GM19438 (cell line): ENCODE data around the gene OTOGL.
"Not testable (repeated sequence)": the region's sequence is repeated elsewhere in the genome, so short reads cannot be mapped to it uniquely, and the experiment has no call there.

Experiments used
- ATAC-seq: cut with Tn5 transposase; IDR thresholded peaks from one replicate; pipeline ENCODE4 v1.9.1; 2021; ENCODE audit warnings: low read depth; ENCODE audit not compliant: unreplicated experiment

The OTOGL gene

GRCh38 chr12:80264386-80264785 is 165.0 kb downstream of the OTOGL start:
- no peak for ATAC-seq

- ATAC-seq: no peak
These were observed 165.6 kb downstream of the OTOGL start for GRCh38 chr12:80264891-80265290.

- ATAC-seq: no peak
These were observed 169.8 kb downstream of the OTOGL start for GRCh38 chr12:80268924-80269749.

- ATAC-seq: peak; percentile 78
These were observed 170.6 kb downstream of the OTOGL start for GRCh38 chr12:80269803-80270552.

GRCh38 chr12:80271780-80272179 is 172.4 kb downstream of the OTOGL start:
- no peak for ATAC-seq

GRCh38 chr12:80272387-80272915 is 173.1 kb downstream of the OTOGL start:
- no peak for ATAC-seq

GRCh38 chr12:80273144-80273543 is 173.8 kb downstream of the OTOGL start:
- ATAC-seq: no peak

GRCh38 chr12:80277732-80278131 is 178.4 kb downstream of the OTOGL start:
- no peak for ATAC-seq

- no peak for ATAC-seq
These were observed 182.9 kb downstream of the OTOGL start for GRCh38 chr12:80282226-80282625.

GRCh38 chr12:80282761-80283160 is 183.4 kb downstream of the OTOGL start:
- no peak for ATAC-seq

- ATAC-seq: peak; percentile 51
These were observed 191.9 kb downstream of the OTOGL start for GRCh38 chr12:80291108-80291754.

GRCh38 chr12:80293347-80293746 is 194.0 kb downstream of the OTOGL start:
- ATAC-seq: no peak

- ATAC-seq: no peak
These were observed 194.4 kb downstream of the OTOGL start for GRCh38 chr12:80293759-80294158.

GRCh38 chr12:80299219-80299618 is 199.9 kb downstream of the OTOGL start:
- ATAC-seq: no peak

GRCh38 chr12:80299976-80300375 is 200.6 kb downstream of the OTOGL start:
- ATAC-seq: no peak

- not testable (repeated sequence) for ATAC-seq
These were observed 208.1 kb downstream of the OTOGL start for GRCh38 chr12:80307436-80307835.

- ATAC-seq: no peak
These were observed 213.9 kb downstream of the OTOGL start for GRCh38 chr12:80313209-80313608.

- no peak for ATAC-seq
These were observed 215.4 kb downstream of the OTOGL start for GRCh38 chr12:80314741-80315140.

- no peak for ATAC-seq
These were observed 216.9 kb downstream of the OTOGL start for GRCh38 chr12:80316222-80316621.

- ATAC-seq: no peak
These were observed 218.0 kb downstream of the OTOGL start for GRCh38 chr12:80317307-80317706.

- ATAC-seq: no peak
These were observed 218.6 kb downstream of the OTOGL start for GRCh38 chr12:80317899-80318298.
